GM19328 (cell line): ENCODE results near the gene SAMD5.
"Not testable (repeated sequence)": the region's sequence is repeated elsewhere in the genome, so short reads cannot be mapped to it uniquely, and the experiment has no call there.

ENCODE experiments used
- ATAC-seq: cut with Tn5 transposase; IDR thresholded peaks from one replicate; pipeline ENCODE4 v1.9.1; 2021; ENCODE audit warnings: mild to moderate bottlenecking, moderate library complexity; ENCODE audit not compliant: unreplicated experiment

Gene SAMD5

GRCh38 chr6:147527197-147527596 is 18.7 kb downstream of the SAMD5 start:
- ATAC-seq = no peak

GRCh38 chr6:147528511-147529145 is 20.1 kb downstream of the SAMD5 start:
- no peak for ATAC-seq

- no peak for ATAC-seq
Observed at GRCh38 chr6:147530132-147531060, 21.9 kb downstream of the SAMD5 start.

- ATAC-seq = no peak
Observed at GRCh38 chr6:147531321-147531720, 22.8 kb downstream of the SAMD5 start.

- no peak for ATAC-seq
Observed at GRCh38 chr6:147534116-147534860, 25.8 kb downstream of the SAMD5 start.

GRCh38 chr6:147538821-147539220 is 30.3 kb downstream of the SAMD5 start:
- ATAC-seq = no peak

- no peak for ATAC-seq
Observed at GRCh38 chr6:147540075-147540474, 31.6 kb downstream of the SAMD5 start.

GRCh38 chr6:147542436-147542835 is 33.9 kb downstream of the SAMD5 start:
- not testable (repeated sequence) for ATAC-seq

- ATAC-seq = no peak
Observed at GRCh38 chr6:147544420-147544819, 35.9 kb downstream of the SAMD5 start.

GRCh38 chr6:147546501-147547368 is 38.2 kb downstream of the SAMD5 start:
- no peak for ATAC-seq

GRCh38 chr6:147547369-147547902 is 38.9 kb downstream of the SAMD5 start:
- ATAC-seq = no peak

- no peak for ATAC-seq
Observed at GRCh38 chr6:147548921-147549475, 40.5 kb downstream of the SAMD5 start.

- ATAC-seq = no peak
Observed at GRCh38 chr6:147549531-147549930, 41.0 kb downstream of the SAMD5 start.

- no peak for ATAC-seq
Observed at GRCh38 chr6:147551976-147552375, 43.5 kb downstream of the SAMD5 start.

- no peak for ATAC-seq
Observed at GRCh38 chr6:147553099-147553498, 44.6 kb downstream of the SAMD5 start.

- no peak for ATAC-seq
Observed at GRCh38 chr6:147554281-147554680, 45.8 kb downstream of the SAMD5 start.

- ATAC-seq = no peak
Observed at GRCh38 chr6:147559006-147559405, 50.5 kb downstream of the SAMD5 start.

- ATAC-seq = no peak
Observed at GRCh38 chr6:147560670-147561069, 52.2 kb downstream of the SAMD5 start.

GRCh38 chr6:147561726-147562125 is 53.2 kb downstream of the SAMD5 start:
- ATAC-seq = no peak

- no peak for ATAC-seq
Observed at GRCh38 chr6:147563472-147563871, 55.0 kb downstream of the SAMD5 start.
